SKM-1 treated with dmso at 0.1 percent for 144 hours (cell line): Measurements from ENCODE around the gene PEX6.
A peak's percentile ranks its signal among the peaks of the same experiment; 100 is the strongest.
"Not testable (repeated sequence)": the region's sequence is repeated elsewhere in the genome, so short reads cannot be mapped to it uniquely, and the experiment has no call there.

ENCODE experiments used
- DNase-seq: peaks from one replicate; lab custom pipeline; 2025; ENCODE audit not compliant: unreplicated experiment; lab: John Stamatoyannopoulos, UW

PEX6 gene

GRCh38 chr6:42968126-42968701 is 10.8 kb downstream of the PEX6 start:
- DNase-seq, result no peak

- no peak for DNase-seq
Observed at GRCh38 chr6:42967228-42967627, 11.8 kb downstream of the PEX6 start.

GRCh38 chr6:42966571-42966970 is 12.4 kb downstream of the PEX6 start:
- DNase-seq, result no peak

GRCh38 chr6:42963855-42964605 is 15.0 kb downstream of the PEX6 start:
- DNase-seq, result peak; percentile 30

- no peak for DNase-seq
Observed at GRCh38 chr6:42963179-42963854, 15.7 kb downstream of the PEX6 start.

- DNase-seq, result no peak
Observed at GRCh38 chr6:42962502-42963178, 16.3 kb downstream of the PEX6 start.

GRCh38 chr6:42962096-42962495 is 16.9 kb downstream of the PEX6 start:
- DNase-seq, result no peak

- DNase-seq, result no peak
Observed at GRCh38 chr6:42961020-42961470, 17.9 kb downstream of the PEX6 start.

GRCh38 chr6:42960243-42961019 is 18.6 kb downstream of the PEX6 start, which contains the start of gene GNMT:
Gene GNMT, plus strand, starts transcription at chr6:42960754. Its CDS starts 14 bp downstream, at chr6:42960768.
- DNase-seq, result no peak

GRCh38 chr6:42959917-42960242 is 19.1 kb downstream of the PEX6 start:
- no peak for DNase-seq

GRCh38 chr6:42958125-42958524 is 20.9 kb downstream of the PEX6 start:
- DNase-seq, result no peak

GRCh38 chr6:42954405-42954804 is 24.6 kb downstream of the PEX6 start:
- DNase-seq, result not testable (repeated sequence)

GRCh38 chr6:42952389-42952788 is 26.6 kb downstream of the PEX6 start:
- DNase-seq, result no peak

- no peak for DNase-seq
Observed at GRCh38 chr6:42947950-42948349, 31.0 kb downstream of the PEX6 start.

- no peak for DNase-seq
Observed at GRCh38 chr6:42942444-42942843, 36.5 kb downstream of the PEX6 start.

- DNase-seq, result not testable (repeated sequence)
Observed at GRCh38 chr6:42941356-42941755, 37.6 kb downstream of the PEX6 start.

- no peak for DNase-seq
Observed at GRCh38 chr6:42940493-42941045, 38.4 kb downstream of the PEX6 start.

- DNase-seq, result no peak
Observed at GRCh38 chr6:42939810-42940167, 39.2 kb downstream of the PEX6 start.

GRCh38 chr6:42938987-42939809 is 39.8 kb downstream of the PEX6 start:
- no peak for DNase-seq

- DNase-seq, result no peak
Observed at GRCh38 chr6:42938428-42938796, 40.6 kb downstream of the PEX6 start.
